DMS53 treated with DMSO at 0.1 percent for 48 hours (cell line): ENCODE measurements around the gene PDHX.
"Not testable (repeated sequence)": the region's sequence is repeated elsewhere in the genome, so short reads cannot be mapped to it uniquely, and the experiment has no call there.

Experiments used
- DNase-seq: peaks from one replicate; lab custom pipeline; 2025; ENCODE audit not compliant: unreplicated experiment; lab: John Stamatoyannopoulos, UW

PDHX gene

DNA sequence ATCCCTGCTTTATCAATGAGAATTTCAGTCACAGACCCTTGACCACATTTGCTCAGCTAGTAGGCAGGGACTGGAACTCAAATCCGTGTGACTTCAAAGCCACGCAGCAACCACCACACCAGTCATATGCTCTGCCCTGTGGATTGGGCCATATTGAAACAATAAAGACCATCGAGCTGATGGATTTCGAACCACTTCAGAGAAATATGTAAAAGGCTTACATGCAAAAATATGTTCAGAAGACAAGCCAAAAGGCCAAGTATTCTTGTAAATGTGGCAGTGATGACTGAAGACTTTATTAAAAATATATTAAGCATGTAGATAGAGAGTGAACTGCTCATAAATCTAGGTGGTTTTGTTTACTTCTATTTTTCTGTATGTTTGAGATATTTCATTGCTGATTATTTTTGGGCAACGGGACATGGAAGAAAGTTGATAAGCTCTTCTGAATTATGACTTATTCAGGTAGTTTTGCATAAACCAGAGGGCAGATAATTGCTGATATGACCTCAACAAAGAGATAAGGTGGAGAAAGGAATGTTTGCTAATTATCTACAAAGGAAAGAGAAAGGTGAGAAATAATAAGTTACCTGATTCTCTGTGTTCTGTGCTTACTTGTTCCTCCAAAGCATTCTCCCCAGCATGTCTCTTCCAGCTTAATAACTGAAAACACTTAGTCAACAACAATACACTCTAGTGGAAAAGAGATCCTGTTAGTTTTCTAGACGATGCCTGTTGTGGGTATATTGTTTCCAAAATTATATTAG lies 99.4 kb downstream of the PDHX start:
- DNase-seq = no peak

DNA sequence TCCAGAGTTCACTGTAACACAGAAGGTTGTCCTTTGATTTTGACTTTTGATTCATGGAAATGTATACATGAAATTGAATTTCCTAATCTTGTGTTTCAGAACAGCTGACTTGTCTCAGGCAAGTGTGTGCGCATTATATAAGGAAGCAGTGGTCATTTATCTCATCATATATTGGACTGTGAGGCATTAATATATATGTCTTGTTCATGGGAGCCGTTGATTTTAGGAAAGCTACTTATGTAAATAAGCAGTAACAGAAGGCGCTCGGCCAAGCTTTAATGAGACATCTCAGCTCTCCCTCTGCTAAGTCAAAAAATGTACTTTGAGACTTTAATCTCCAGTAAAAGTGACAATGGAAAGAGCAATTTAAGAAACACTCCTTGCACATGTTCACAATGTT lies 100.5 kb downstream of the PDHX start:
- DNase-seq = no peak

DNA sequence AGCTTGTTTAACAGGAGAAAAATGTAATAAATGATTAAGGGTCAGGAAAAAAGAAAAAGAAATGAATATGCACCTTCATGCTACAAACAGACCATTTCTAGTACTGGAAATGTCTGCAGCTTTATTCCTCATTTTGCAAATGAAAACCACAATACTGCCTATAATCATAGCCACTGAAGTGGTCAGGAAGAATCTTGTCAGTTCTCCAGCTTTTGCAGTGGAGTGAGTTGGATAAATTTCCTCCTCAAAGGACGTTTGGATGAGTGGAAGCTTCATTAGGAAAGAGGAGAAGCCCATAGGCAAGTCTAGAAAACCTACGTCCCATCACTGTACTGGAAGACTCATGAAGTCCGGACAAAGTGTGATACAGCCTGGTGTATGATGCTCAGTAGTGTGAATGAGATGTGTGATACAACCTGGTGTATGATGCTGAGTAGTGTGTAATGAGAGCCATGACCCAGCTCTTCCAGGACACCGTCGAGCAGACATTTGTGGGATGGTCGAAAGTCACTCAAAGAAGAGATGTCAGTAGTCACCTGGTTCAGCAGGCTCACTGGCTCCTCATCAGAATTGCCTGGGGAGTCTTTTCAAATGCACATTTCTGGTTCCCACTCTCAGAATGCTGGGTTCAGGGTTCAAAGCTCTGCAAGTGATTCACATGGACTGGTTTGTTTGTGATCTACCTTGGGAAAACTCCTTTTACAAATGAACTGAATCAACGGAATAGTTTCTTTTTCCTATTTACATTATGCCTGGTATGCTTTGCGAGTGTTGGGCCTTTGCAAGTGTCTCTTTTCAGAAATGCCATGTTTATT lies 101.3 kb downstream of the PDHX start:
- DNase-seq = no peak

DNA sequence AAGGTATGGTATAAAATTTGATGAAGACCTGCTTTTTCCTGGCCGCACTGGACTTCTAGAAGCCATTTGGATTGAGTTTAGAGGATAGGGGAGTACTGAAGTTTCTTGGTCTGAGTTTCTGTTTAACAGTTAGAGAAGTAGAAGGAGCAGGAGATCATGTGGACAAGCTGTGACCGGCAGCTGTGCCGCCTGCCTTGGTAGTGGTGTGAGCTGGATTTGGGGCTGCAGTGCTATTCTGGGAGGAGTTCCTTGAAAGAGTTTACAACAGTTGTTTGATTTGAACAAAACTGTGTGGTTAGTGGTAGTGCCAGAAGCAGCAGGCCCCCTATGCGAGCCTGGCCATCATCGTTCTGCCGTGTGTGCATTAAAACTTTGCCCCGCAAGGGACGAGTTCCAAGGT lies 105.2 kb downstream of the PDHX start:
- no peak for DNase-seq

DNA sequence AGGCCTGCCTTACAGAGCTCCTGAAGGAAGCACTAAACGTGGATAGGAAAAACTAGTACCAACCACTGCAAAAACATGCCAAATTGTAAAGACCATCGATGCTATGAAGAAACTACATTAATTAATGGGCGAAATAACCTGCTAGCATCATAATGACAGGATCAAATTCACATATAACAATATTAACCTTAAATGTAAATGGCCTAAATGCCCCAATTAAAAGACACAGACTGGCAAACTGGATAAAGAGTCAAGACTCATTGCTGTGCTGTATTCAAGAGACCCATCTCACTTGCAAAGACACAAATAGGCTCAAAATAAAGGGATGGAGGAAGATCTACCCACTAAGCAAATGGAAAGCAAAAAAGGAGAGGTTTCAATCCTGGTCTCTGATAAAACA lies 107.5 kb downstream of the PDHX start:
- DNase-seq = not testable (repeated sequence)

DNA sequence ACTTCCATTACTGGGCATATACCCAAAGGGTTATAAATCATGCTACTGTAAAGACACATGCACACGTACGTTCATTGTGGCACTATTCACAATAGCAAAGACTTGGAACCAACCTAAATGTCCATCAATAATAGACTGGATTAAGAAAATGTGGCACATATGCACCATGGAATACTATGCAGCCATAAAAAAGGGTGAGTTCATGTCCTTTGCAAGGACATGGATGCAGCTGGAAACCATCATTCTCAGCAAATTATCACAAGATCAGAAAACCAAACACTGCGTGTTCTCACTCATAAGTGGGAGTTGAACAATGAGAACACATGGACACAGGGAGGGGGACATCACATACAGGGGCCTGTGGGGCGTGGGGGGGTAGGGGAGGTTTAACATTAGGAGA lies 111.6 kb downstream of the PDHX start:
- not testable (repeated sequence) for DNase-seq

DNA sequence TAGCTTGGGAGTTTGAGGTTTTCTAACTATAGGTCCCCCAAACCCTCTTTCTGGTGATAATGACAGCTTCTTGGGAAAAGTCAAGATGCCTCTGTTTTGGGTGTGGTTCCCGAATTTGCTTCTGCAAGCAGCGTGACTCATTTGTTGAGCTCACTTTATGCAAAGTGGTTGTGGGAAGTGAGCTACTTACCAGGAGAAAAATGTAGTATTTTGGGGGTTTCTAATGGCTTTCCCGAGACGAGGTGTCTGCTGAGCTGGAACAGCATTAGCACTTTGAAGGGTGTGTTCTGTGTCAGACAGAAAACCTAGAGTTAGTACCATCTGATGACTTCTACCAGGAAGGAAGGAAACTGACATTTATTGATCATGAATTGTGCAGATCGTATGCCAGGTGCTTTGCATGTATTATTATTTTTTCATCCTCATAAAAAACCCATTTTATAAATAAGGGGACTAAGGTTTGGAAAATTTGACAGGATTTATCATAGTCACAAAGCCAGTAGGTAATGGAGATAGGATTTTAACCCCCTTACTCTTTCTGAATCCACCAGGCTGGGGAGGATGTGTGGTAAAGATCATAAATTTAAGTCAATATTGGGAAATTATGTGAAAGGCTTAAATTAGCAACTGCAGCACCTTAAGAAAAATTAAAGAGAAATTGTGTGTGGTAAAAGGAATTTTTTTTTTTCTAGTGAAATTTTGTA lies 113.7 kb downstream of the PDHX start:
- DNase-seq = no peak

DNA sequence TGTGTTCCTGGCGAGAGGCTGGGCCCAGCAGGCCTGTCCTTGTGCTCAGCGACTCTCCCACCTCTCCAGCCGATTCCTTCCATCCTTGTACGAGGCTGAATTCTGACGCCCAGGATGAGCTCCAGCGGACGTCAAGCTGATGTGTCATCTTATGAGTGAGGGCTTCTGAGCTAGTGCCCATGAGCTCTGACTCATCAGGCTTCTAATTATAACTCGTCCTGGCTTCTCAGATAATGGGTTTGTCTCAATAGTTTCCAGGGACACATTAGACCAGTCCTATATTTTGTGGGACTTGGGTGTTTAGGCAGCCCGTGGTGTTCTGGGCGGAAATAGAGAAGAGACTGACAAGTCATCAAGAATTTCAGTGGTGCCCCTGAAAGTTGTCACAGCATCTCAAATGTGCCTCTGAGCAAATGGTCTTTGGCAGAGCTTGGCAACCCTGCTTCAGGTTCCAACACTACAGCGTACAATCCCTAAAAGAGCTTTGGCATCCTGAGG lies 114.3 kb downstream of the PDHX start:
- DNase-seq = peak; percentile 56

DNA sequence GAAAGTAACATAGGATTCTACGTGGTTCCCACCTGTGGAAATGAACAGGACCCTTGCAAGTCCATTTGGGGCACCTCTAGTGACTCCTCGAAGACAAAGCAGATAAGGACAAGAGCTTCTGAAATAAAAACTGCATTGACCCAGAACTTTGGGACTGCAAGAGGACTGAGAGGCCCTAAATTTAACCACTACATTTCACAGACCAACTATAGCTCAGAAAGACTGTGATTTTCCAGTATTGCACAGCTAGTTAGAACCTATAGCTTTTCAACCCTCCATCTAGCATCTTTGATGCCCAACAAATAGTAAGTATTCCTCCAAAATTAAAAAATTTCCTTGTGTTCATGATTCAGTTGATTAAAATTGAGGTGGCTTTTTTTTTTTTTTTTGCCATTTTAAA lies 114.9 kb downstream of the PDHX start:
- DNase-seq = no peak

DNA sequence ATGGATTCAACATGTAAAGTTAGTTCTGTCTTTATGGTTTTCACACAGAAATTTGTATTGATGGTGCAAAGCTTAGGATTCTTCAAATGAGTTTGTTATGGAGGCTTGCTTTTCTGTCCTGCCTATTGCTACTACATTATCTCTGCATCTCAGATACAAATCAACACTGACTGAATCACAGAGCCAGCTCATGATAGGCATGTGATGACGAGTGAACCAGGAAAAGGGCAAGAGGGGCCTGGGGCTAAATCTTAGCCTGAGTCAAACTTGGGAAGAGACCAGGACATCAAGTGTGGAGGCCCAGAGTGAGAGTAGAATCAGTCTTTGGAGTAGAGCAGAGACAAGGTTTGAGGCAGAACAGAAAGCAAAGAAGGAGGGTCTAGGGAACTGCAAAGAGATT lies 115.4 kb downstream of the PDHX start:
- no peak for DNase-seq

DNA sequence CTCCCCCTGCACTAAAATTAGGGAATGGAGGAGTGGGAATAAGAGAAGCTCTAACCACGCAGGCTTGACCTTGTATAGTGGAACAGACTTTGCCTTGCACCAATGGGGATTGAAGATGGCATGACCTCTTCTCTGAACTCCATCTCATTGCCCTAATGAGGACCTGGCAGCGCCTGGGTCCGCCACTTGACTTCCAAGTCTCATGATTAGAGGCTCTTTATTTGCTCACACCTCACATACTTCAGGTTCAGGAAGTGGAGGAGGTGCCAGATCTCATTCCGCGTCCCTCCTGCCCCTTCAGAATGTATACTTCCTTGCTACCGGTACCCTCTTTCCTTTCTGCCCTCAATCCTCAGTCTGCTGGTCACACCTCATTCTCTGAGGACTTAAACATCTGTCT lies 116.6 kb downstream of the PDHX start:
- no peak for DNase-seq

DNA sequence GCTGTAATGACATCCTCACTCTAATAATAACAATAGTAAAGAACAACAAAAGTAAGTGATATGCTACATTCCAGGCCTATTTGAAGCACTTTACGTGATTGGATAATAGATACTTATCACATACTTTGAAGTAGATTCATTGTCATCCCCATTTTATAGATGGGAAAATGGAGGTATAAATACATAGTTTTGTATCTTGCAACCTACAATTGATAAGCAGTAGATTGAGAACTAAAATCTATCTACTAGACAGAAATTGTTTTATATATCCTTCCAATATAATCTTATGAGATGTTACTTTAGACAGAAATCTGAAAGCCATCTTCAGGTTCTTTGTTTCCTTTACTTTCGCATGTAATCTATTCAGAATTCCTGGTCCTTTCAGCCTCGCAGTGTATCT lies 118.0 kb downstream of the PDHX start:
- no peak for DNase-seq

DNA sequence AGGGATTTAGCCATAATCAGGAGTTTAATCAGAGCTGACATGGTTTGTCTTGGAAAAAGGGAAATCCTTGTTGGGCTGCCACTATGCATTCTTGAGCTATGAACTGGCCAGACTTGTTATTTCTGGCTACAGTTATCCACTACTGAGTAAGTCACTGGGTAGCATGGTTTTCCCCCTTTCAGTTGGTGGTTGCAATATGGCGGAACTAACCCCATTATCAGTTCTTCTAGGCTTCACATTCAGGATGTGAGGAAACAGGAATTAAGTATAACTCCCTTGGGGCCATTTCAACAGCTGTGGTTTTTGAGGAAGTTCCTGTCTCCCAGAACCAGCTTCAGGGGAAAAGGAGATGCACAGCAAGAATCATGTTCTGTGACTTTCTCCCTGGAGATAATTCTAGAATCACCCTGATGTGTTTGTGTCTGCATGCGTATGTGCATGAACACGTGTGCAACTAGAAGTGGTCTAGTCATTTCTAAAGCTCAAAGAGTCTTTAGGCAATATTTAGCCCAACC lies 119.5 kb downstream of the PDHX start:
- DNase-seq = no peak

DNA sequence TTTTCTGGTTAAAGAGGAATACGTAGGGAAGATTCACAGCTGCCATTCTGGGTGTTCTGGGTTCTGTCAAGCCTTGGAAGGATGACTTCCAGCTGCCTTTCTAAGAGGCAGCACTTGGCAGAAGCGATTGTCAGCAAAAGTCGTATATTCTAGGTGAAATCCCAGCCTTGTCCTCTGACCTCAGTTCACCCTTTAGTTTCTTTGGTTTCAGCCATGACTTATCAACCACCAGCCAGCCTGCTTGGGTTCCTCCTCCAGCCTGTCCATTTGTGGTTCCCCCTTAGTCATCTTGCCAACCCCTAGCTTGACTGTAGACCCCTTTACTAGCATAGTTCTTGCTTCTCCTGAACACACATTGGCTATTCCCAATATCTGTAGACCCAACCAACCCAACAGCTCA lies 120.2 kb downstream of the PDHX start:
- DNase-seq = no peak

DNA sequence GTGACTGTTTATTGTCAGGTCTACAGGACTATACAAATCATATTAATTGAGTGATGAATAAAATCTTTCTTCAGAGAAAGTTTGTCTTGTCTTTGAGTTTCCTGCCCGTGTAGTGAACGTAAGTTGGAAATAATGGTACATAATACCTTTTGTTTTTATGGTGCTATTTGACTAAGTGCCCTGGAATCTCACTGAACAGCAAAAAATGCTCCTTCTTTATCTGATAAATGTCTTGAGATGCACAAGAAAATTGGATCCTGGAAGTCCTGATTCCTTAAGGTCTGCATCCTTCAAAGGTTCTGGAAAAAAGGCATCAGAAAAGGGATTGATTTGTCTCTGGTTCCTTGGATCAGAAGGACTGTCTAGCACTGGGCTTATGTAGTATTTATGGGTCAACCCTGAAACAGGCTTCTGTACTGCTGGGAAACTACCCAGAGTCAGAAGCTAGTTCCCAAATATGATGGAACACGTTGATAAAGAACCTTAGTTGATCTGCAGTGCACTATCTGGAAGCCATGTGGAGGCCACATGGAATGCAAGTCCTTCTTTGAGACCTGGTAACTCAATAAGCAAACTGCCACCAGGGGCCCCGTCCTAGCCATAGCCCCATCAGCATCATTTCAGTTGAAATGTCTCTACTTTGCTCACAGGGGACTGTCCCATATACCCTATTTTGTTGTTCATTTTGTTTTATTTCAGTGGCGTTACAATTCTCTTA lies 122.0 kb downstream of the PDHX start:
- DNase-seq = no peak

DNA sequence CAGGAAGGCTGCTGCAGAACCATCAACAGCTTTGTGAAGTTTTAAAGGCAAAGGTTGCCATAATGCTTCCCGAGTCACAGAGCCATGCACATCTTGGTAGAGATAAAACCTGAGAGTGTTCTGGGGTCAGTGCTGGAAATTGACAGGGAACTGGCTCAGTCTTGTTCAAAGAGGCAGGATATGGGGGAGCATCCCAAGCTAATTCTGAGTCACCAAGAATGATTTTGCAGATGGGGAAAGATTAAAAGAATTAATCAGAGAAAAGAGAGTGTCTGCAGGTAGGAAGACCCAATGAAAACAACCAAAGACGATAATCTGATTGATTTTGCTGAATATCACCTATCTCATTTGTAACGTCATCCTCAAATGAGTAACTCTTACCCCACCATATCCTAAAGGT lies 122.7 kb downstream of the PDHX start:
- no peak for DNase-seq

DNA sequence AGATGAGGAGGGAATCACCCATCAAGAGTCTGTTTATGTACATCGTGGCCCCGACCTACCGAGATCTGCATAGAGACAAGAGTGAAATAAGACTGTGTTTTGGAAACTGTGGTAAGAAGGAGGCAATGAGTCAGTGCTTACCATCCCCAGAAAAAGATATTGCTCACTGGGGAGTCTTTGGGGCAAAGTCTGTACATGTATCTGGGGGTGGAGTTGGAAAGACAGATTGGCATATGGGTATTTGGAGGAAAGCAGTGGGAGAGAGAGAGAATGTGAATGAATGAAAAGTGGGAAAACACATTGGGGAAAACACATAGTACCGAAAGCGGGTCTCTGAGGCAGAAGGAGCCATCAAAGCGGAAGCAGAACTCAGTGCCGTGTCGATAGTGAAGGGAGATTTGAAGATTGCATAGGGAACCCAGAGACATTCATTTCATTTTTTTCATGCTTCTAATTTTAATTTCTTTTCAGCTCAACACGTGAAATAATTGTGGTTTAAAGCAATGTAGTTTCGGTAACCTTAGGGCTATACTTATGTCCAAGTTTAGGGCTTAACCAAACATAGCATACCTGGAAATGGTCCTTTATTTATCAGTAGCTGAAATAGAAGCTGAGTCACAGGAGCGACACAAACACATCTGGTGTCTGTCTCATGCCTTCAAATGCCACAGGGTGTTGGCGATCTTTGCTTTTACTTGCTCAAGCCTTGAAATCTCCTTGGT lies 124.0 kb downstream of the PDHX start:
- DNase-seq = no peak

DNA sequence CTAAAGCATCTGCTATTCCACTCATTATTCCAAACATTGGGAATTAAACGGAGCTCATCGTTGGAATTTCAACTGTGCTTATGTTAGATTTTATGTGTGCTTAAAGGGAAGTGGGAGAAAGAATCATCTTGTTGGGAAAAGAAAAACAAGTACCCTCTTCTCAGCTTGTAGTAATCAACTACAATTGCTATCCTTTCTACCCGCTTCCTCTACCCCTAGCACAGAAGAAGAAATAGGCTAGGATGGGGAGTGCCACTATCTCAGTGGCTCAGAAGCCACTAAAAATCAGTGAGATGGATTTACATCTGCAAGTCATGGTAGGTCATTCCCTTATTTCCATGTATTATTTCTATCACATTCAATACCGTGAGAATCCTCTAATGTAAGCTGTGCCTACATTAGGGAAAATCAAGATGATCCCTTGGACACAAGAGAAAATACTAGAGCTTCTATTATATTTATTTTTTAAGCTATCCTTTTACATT lies 124.7 kb downstream of the PDHX start:
- DNase-seq = no peak

DNA sequence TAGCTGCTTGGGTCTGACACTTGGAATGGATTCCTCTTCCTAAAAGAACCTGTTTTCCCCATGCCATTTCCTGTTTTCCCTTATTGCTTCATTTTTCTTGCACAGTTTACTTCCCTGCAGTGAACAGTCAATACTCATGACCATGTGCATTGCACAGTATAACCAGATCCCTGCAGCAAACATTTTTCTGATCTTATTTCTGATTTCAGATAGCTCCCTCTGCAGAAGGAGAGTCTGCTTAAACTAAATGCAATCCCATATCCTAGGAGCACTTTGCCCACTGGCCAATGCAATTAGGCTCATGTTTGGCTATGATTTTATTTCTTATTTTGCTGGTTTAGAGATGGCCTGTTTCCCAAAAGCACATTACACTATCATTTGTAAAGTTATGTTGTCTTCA lies 125.8 kb downstream of the PDHX start:
- no peak for DNase-seq

DNA sequence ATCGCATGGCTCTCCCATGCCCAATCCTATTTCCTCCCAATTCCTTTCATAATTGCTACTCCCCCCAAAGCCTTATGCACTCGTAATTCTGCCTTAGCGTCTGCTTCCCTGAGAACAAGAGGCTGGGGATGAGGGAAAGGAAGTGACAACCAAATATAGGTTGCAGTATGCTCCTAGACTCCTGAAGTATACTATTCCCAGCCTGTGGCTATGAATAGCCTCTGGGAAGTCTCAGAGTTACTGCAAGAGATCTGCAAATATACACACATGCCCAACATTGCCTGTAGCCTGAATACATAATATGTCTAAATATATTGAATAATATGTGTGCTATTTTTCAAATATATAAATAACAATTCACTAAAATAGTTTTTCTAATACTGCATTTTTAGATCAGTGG lies 126.5 kb downstream of the PDHX start:
- DNase-seq = no peak
